GM21423 (cell line): ENCODE data around the gene PRR19.

Experiments
- ATAC-seq: cut with Tn5 transposase; IDR thresholded peaks from one replicate; pipeline ENCODE4 v1.9.1; 2021; ENCODE audit warnings: mild to moderate bottlenecking, moderate library complexity; ENCODE audit not compliant: unreplicated experiment

Gene PRR19

GRCh38 chr19:42294471-42295137 lies 7.3 kb upstream of the PRR19 start:
- no peak for ATAC-seq

DNA sequence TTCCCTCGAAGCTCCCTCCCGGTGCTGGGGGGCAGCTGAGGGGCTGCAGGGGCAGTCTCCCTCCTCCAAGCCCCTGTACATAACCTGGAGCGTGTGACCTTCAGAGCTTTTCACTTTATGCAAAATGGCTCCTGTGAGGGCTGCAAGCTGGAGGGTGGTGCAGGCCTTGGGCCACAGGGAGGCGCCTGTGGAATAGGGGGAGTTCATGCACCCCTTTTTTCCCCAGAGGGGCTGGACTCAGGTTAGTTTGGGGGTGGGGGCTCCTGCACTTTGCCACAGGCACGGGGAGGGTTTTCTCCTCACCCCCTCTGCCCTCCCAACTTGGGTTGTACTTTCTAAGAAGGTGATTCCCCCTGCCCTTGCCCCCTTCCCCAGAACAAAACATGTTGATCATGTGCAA lies 6.6 kb upstream of the PRR19 start:
- ATAC-seq, result no peak

DNA sequence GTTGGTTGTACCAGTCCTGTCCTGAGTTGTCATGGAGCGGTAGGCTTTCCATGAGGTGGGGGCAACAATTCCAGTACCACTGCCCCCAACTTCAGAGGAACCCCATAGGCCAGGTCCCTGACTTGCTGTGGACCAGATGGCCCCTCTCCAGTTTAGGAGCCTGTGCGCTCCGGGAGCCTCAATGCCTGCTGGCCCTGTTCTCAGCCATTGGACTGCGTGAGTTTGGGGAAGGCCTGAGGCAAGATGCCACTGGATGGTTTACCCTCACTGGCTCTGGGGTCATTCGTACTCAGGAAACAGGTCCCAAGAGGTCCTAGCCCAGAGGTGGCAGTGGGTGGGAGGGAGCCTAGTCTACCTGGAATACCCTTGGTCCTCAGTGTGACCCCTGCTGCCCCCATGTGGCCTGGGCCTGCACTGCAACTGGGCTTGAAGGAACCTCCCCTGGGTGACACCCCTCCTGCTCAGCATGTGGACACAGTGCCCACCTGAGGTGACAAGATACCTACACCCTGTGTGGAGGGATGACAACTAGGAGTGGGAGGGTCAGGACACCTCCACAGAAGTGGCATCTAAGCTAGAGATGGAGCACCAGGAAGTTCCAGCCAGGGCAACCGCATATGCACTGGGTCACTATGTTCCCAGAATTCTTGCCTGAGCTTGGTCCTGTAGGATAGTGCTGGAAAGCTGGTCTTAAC lies 6.0 kb upstream of the PRR19 start:
- peak; percentile 69 for ATAC-seq

GRCh38 chr19:42297039-42297438 lies 4.9 kb upstream of the PRR19 start:
- no peak for ATAC-seq

DNA sequence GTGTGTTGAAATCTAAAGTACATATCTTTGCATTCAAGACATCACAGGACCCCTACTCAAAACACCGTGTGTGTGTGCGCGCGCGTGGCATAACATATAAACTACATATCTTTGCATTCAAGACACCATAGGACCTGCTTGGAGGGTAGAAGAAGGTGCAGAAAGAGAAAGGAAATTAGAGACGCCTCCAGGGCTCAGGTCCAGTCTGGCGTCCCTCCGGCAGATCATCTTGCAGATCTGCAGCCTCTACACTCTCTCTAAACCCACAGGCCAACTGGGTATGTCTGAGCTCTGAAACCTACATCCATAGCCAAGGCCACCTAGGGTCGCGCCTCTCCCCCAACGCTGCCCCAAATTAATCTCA lies 1.2 kb downstream of the PRR19 start:
- no peak for ATAC-seq

- ATAC-seq, result no peak
These were observed 1.9 kb downstream of the PRR19 start for GRCh38 chr19:42303876-42304275.

DNA sequence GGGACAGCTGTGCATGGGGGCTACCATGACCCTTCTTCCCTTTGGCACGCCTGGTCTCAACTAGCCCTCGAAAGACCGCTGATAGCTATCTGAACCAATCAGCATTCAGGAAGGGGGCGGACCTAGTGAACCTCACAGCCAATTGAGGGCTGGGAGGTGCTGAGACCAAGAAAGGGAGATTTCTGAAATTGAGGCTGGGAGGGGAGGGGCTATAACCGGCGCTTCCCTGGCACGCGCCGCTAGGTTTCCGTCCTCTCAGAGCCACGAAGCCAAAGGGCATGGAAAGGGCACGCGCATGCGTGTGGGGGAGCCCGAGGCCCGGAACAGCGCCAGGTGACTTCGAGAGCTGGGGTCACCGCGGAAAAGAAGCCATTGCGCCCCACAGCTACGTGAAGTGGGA lies 4.7 kb downstream of the PRR19 start:
- ATAC-seq, result no peak

DNA sequence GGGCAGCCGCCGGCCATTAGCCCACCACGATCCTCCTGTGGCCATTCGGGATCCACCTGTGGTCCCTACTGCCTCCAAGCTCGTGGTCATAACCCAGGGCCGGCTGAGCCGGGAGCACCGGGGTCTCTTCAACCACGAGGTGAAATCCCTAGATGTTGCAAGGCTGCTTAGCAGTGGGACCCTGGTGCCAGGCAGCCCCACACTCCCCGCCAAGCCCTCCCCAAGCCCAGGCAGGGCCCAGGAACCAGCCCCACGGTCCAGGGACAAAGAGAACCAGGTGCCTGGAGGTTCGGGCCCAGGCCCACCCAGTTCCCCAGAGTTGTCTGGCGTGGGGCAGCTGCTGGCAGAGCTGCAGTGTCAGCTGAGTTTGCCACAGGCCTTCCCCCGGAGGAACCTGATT lies 7.8 kb downstream of the PRR19 start:
- ATAC-seq, result no peak

DNA sequence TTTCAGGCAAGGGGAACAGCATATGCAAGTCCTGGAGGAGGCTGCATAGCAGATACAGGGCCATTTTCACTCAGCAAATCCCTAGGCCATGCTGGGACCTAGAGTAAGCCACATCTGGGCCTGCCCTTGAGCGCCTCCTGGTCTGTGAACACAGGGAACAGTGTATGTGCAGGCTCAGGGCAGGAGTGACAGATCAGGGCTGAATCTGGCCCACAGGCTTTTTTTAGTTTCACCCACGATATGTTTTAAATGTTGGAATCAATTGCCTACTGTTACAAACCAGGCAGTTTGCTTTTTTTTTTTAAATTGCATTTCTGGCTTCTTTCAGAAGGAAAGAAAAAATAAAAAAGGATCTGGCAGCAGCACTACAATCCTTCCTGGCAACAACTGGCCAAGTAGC lies 9.7 kb downstream of the PRR19 start:
- ATAC-seq, result no peak

DNA sequence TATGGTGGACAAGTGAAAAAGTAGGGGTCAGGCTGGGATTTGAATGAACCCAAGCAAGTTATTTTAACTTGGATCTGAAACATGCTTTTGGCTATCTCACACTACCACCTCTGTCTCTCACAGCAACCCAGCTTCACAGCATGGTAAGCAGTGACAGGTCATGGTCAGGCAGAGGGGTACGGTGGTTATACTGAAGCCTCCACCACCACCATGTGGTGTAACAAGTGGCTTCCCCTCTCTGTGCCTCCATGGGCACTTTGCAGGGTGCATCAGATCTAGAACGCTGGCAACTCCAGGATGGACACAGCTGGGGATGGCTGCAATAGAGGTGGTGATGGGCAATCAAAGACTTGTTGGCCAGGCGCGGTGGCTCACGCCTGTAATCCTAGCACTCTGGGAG lies 10.4 kb downstream of the PRR19 start:
- ATAC-seq, result no peak

- no peak for ATAC-seq
These were observed 11.3 kb downstream of the PRR19 start, which contains the start of gene TMEM145 for GRCh38 chr19:42313096-42313839. TSS of gene TMEM145 (plus strand) at chr19:42313309. CDS start at chr19:42313377, 68 bp downstream.

GRCh38 chr19:42313840-42314755 lies 12.2 kb downstream of the PRR19 start:
- ATAC-seq, result no peak

- ATAC-seq, result no peak
These were observed 13.1 kb downstream of the PRR19 start for GRCh38 chr19:42315024-42315423.

GRCh38 chr19:42316223-42317211 lies 14.6 kb downstream of the PRR19 start:
- no peak for ATAC-seq

DNA sequence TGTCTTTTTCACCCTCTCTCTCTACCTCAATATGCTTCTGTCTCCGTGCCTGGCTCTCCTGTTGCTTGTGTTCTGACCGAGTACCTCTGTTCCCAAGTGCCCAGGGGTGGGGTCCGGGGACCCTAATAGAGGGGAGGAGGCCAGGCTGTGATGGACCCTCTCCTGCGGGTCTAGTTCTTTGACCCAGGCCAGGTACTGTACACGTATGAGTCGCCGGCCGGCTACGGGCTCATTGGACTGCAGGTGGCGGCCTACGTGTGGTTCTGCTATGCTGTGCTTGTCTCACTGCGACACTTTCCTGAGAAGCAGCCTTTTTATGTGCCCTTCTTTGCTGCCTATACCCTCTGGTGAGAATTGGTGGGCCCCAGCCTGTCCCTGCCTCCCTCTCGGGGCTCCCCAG lies 15.6 kb downstream of the PRR19 start:
- ATAC-seq, result no peak

GRCh38 chr19:42322305-42322704 lies 20.4 kb downstream of the PRR19 start:
- no peak for ATAC-seq

DNA sequence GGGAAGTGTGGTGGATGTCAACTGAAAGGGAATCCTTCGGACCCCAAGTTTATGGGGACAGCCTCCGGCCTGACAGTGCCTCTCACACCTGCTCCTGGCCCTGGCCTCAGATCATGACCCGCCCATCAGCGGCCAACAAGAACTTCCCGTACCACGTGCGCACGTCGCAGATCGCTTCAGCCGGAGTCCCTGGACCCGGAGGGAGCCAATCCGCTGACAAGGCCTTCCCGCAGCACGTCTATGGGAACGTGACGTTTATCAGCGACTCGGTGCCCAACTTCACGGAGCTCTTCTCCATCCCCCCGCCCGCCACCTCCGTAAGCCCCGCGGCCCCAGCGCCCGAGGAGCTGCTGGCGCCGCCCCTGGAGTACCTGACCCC lies 21.5 kb downstream of the PRR19 start:
- no peak for ATAC-seq

DNA sequence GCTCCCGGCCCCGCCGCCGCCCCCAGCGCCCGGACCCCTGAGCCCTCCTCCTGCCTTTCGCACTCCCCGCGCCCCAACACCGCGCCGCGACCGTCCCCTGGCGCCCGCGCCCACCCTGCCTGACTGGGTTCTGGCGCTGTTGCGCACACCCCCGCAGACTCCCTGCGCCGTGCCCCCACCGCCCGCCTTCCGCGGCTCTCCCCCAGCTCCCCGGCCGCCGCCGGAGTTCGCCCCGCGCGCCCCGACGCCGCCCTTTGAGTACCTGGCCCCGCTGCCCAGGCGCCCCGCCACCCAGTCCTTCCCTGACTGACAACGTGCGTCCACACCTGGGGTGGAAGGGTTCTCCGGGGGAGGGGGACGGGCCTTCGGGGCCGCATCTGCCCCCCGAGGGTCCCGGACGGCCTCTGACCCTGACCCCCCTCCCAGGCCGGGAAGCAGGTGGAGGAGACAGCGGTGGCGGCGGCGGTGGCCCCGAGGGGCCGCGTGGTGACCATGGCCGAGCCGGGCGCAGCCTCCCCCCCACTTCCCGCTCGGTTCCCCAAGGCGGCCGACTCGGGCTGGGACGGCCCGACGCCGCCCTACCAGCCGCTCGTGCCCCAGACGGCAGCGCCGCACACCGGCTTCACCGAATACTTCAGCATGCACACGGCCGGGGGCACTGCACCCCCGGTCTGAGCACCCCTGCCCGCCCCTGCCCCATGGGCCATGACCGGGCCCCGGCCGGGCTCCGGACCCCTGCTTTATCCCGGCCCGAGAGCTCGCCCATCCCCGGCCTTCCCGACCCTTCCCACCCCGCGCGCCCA lies 22.1 kb downstream of the PRR19 start:
- ATAC-seq, result no peak
